RPMI7951 (cell line): ENCODE measurements around the gene ZFR. TPM values are rescaled to one million over a fixed set of nuclear protein-coding genes. Genes with fewer than 3 reads are reported as not detected.
"Not testable (repeated sequence)": the region's sequence is repeated elsewhere in the genome, so short reads cannot be mapped to it uniquely, and the experiment has no call there.

Source experiments
- DNase-seq: peaks from one replicate; pipeline ENCODE4 v3.0.0-alpha.2; 2012; ENCODE audit warnings: low read depth
- total RNA-seq: library from RNA; depleted of rRNA; stranded (reverse); fragments of >200 nt; shearing (Covaris generic); gene quantifications from 2 replicates; pipeline ENCODE4 v1.2.3, GENCODE V29; 2014

Gene ZFR
- total RNA-seq, 1 experiment from 2014 or later: 77.4 TPM

DNA sequence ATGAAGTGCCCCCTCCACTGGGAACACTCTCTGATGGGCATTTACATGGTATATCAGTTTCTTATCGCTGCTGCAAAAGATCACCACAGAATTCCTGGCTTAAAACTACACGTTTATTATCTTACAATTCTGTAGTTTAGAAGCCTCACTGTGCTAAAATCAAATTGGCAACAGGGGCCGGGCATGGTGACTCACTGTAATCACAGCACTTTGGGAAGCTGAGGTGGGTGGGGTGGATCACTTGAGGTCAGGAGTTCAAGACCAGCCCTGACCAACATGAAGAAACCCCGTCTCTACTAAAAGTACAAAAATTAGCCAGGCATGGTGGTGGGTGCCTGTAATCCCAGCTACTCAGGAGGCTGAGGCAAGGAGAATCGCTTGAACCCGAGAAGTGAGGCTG, 7.8 kb upstream of the ZFR start:
- peak; percentile 6 for DNase-seq

DNA sequence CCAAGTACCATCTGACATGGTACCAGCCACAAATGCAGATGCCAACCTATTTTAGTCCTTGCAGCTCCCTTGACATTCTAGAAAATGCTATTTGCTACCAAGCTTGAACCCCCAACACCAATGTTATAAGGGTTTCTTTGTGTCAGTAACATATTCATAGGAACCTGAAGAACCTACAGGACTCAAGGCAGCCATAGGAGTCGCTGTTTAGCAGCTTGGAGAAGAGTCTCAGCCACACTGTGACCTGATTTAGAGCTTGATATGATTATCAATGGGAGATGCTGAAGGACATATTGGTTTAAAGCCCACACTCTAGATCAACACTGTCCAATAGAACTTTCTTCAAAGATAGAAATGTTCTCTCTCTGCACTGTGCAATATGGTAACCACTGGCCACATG, 6.4 kb upstream of the ZFR start:
- peak; percentile 15 for DNase-seq

DNA sequence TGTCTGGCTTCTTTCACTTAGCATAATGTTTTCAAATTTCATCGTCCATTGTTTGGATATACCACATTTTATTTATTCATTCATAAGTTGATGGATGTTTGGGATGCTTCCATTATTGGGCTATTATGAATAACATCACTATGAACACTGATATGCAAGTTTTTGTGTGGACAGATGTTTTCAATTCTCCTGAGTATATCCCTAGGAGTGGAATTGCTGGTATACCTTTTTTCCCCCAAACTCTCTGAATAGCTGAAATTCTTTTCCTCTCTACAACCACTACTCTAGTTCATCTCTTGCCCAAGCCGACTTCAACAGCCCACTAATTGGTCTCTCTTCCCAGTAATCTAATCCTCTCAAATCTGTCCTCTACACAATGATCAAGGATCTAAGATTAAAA, 4.7 kb upstream of the ZFR start:
- DNase-seq: no peak

DNA sequence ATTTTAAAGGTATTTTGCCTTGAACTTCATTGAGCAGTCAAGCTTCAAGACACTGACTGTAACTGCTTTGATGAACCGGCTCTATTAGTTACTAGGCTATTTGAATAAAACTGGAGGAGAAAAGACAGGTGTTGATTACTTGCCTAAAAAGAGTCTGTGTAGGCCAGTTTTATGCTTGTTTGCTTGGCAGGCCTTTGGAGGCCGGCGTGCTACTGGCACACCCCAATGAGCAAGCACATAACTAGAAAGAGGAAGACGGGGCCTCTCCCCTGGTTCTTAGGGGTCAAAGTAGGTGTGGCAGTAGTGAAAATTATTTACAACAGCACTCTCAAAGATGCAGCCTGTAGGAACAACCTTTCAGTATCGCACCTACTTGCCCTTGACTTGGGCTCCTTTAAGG, 2.1 kb upstream of the ZFR start:
- DNase-seq: no peak

DNA sequence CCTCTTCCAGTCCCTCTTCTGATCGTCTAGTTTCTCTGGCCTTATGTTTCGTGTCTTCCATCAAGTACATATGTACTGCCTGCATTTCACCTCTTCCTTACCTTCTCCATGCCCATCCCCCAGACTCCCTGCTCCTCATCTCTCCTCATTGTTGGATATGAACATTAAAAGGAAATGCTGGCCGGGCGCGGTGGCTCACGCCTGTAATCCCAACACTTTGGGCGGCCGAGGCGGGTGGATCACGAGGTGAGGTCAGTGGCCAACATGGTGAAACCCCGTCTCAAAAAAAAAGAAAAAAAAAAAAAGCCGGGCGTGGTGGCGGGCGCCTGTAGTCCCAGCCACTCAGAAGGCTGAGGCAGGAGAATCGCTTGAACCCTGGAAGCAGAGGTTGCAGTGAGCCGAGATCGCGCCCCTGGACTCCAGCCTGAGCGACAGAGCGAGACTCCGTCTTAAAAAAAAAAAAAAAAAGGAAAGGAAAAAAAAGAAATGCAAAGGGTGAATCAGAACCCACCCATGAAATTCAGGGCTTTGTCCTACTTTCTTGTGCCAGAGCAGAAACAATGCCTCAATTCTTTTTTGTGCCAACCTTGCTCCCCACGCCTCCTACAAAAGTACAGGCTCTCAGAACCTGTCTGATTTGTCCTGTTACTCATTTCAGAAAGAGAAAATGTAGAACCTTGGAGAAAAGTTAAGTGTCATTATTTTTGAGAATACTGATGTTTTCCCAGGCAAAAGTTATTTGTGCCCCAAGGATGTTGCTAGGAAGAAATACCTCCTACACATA, 1.5 kb upstream of the ZFR start:
- no peak for DNase-seq

DNA sequence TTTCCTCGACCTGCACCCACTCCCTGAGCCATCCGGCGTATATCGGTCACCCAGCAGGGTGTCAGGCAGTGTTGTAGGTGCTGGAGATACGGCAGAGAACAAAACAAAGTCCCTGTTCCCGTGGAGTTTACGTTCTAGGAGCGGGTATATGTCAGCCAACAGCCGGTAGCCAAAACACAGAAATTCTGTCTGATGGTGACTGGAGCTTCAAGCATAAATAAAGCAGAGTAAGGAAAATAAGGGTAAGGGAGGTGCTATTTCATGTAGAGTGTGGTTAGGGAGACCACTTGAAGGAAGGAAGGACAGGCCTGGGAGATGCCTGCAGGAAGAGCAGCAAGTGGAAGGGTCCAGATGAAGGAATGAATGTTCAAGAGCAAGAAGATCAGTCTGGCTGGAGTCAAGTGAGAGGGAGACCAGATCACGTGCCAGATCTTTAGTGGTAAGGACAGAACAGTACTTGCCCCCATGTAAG, 783 bp upstream of the ZFR start:
- no peak for DNase-seq

DNA sequence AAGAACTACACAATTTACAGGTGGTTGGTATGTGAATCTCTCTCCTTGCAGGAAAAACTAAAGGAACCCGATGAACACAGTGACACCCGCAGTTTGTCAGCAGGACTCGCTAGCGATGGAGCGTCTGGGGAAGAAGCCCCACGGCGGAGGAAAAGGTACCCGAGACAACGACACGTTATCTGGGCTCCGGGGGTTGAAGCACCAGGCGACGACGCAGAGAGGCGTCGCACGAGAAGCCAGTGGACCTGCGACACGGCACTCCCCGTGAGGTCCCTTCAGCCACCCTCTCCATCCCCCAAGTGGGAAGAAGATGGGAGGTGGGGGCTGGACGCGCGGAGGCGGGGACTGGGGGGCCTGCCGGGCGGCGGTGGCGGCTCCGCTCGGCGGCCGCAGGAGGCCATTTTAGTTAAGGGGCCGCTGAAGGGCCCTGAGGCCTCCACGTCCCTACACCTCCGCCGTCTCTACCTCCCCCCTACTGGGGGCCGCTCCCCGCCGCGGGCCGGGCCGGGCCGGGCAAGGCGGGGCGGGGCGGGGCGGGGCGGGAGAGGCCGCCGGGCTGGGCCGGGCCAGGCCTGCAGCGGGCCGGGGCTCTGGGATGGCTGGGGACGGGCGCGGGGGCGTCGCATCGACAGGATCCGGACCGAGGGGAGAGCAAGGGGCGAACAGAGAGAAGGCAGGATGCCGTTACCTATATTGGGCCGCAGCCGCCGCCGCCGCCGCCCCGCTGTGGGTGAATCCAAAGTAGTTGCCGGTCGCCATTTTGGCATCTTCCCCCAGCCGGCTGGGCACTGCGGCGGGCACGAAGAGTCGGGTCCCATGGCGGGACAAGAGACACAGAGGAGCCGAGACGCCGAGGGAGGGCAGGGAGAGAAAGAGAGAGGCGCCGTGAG, 754 bp downstream of the ZFR start:
- peak; percentile 39 for DNase-seq

DNA sequence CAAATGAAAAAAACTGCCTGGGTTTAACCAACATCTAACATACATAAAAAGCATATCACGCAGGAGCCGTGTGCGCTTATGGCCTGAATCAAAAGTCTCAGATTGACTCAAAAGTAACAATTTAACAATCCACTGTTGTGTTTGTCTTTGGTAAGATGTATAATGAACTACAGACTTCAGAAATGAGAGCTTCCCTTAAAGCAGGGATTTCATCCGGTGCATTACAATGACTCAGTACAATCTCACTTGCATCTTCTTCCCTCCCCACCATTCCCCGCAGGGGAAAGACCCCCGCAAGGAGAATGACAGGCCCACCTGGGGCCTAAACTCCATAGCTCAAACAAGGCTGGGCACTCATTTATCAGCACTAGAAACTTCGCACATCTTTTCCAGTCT, 1.4 kb downstream of the ZFR start:
- DNase-seq: peak; percentile 29

DNA sequence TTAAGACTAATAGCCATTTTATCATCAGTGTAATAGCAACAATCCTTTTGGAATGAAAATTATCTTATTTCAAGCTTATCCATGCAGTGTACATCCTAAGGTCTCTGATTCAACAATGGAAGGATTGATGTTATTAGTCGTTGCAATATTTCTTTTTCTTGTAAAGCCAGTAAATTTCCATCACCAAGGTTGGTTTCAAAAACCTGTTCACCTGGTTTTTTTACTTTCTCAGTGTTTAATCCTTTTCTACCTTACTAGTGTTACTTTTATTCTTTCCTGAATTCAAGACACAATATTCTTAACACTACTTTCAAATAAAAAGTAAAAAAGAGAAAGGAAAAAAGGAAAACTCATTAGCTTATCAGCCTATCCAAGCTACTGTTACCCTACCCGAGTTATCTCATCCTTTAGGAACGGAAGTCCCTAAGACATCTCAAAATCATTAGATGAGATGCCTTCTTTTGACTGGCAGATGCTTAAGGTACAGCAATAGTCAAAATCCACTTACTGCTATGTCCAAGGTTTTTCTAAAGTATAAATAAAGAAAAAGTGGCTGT, 5.4 kb downstream of the ZFR start:
- no peak for DNase-seq

DNA sequence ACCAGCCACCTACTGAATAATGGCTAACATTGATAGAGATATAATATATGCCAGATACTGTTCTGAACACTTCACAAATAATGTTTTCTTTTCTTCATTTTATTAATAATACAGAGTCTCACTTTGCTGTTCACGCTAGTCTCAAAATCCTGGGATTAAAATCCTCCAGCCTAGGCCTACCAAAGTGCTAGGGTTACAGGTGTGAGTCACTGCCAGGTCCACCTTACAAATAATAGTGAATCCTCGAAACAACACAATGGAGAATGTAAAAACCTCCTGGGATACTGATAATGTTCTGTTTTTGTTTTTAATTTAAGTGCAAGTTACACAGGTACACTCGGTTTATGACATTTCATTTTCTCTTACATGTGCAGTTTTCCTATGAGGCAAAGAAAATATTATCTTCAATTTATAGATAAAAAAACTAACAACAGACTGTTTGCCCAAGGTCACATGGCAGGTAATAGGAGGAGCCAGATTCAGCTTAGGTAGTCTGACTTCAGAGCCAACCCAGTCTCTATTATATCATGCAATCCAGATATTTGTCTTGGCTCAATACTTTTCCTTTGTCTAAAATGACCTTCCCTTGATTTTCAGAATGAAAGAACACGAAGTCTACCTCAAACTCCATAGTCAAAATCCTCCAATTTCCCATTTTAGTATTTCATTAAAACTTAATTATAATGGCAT, 7.8 kb downstream of the ZFR start:
- no peak for DNase-seq

DNA sequence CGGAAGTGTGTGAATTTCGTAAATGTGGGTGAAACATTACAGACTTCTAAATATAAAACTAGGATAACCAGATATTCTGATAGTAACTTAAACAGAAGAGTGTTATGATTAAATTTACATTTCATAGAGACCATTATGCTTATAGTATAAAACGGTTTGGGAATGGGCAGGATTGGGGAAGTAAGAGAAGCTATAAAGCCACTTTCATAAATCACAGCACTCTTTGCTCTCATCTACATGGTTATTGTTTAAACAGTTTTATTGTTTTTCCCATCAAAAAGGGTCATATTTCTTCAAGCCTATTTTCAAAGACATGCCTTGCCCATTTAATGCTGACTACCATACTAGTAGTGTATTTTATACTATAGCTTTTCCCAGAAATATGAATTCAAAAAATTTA, 9.2 kb downstream of the ZFR start:
- DNase-seq: no peak

DNA sequence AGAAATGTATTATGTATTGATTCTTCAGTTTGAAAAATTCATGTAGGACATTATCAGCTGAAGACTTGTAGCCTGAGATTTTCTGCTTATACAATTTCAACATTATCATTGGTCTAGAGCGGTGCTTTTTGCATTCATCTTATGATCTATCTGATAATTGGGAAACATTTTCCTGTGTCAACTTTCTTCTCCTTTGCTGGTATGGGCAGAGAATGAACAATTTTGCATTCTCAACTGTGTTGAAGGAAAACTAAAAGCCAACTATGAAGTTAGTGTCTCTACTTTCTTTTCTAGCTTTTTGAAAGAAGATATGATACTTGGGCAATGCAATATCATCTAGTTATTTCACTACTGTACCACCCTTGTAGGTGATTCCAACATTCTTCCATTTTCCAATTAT, 10.3 kb downstream of the ZFR start:
- no peak for DNase-seq

DNA sequence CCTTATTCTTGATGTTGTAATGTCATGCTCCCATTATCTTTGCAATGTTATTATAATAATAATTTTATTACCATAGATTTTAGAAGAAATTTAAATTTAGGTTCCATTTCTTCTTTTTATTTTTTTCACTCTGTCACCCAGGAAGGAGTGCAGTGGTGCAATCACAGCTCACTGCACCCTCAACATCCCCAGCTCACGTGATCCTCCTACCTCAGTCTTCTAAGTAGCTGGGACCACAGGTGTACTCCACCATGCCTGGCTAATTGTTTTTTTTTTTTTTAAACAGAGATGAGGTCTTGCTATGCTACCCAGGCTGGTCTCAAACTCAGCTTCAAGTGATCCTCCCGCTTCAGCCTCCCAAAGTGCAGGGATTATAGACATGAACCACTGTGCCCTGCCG, 11.9 kb downstream of the ZFR start:
- no peak for DNase-seq

DNA sequence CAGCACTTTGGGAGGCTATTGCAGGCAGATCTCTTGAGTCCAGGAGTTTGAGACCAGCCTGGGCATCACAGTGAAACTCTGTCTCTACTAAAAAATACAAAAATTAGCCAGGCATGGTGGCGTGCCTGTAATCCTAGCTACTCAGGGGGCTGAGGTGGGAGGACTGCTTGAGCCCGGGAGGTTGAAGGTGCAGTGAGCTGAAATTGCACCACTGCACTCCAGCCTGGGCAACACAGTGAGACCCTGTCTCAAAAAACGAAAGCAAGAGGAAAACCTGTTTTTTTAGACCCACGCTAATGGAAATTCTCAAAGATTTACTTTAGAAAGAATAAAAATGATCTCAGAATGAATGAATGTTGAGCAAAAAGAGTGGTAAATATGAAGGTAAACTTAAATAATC, 13.7 kb downstream of the ZFR start:
- DNase-seq: not testable (repeated sequence)

DNA sequence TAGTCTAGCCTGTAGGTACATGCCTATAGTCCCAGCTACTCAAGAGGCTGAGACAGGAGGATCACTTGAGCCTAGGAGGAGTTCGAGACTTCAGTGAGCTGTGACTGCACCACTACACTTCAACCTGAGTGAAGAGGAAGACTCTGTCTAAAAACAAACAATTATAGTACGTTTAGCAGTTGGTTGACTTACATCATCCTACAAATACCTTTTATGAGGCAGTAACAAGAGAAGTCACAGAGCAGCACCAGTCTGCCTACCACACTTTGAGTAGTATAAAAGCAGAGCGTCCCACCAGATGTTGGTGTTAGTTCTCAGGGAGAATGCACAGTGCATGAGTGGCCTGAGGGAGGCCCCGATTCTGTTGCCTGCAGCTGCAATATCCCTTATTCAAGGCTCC, 16.1 kb downstream of the ZFR start:
- DNase-seq: no peak

DNA sequence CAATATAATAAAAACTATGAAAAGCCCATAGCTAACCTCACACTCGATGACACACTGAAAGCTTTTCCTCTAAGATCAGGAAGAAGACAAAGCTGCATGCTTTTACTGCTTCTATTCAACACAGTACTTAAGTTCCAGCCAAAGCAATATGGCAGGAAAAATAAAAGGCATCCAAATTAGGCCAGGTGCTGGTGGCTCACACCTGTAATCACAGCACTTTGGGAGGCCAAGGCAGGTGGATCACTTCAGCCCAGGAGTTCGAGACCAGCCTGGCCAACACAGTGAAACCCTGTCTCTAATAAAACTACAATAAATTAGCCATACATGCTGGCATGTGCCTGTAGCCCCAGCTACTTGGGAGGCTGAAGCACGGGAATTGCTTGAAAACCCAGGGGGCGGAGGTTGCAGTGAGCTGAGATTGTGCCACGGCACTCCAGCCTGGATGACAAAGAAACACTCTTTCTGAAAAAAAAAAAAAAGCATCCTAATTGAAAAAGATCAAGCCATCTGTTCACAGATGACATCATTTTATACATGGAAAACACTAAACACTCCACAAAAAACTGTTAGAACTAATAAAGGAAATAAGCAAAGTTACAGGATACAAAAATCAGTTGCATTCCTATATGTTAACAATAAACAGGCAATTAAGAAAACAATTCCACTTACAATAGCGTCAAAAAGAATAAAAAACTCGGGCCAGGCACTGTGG, 17.9 kb downstream of the ZFR start:
- DNase-seq: no peak

DNA sequence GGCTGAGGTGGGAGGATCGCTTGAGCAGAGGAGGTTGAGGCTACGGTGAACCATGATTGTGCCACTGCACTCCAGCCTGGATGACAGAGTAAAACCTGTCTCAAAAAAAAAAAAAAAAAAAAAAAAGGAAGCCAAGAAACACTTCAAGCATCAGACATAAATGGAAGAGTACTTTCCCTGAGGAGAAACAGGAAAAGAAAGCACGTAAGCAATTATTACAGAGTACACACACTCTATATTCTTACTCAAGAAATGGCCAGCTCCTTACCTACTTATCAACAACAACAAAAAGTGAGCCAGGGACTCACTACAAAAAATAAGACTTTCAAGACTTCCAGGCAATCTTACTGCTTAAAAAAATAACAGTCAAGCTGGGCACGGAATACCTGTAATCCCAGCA, 21.8 kb downstream of the ZFR start:
- no peak for DNase-seq

DNA sequence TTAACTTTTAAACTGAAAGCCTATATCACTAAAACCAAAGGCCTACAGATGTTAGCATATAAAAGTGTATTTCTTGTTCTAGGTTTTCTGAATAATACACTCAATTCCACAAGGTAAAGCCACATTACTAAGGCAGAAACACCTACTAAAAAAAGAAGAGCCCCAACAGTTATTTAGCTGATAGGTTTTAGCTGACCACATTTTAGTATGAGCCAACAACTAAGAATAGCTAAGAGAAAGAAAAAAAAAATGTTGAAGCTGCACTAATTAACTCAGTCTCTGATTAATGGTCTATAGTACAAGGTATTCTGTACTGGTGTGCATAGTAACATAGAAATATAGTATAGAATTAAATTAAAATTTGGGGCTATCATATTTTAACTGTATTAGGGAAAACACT, 23.5 kb downstream of the ZFR start:
- no peak for DNase-seq

DNA sequence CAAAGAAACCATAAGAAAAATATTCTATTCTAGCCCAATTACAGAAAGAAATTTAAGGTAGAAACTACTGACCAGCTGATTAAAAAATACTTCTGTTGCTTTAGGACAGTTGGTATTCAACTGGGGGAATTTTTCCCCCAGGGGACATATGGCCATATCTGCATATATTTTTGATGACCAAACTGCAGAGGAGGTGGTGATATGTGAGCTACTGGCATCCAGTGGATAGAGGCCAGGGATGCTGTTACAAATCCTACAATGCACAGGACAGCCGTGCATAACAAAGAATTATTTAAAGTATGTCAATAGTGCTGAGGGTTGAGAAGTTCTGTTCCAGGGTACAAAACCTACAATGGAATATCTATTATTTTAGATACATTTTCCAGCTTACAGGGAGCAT, 24.0 kb downstream of the ZFR start:
- peak; percentile 14 for DNase-seq

DNA sequence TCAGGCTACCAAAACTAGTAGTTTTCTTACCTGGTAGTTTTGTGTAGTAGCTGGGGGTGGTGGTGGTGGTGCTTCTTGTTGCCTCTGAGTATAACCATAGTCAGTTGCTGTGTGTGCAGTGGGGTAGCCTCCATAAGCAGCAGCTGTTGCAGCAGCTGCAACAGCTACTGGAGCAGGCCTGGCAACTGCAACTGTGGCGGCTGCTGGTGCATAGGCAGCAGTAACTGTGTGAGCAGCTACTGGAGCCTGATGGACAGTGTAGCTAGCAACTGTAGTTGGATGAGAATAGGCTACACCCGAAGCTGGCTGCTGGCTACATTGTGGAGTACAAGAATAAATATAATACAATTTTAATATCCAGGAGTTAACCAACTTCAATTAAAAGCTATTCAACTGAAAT, 24.7 kb downstream of the ZFR start:
- no peak for DNase-seq

DNA sequence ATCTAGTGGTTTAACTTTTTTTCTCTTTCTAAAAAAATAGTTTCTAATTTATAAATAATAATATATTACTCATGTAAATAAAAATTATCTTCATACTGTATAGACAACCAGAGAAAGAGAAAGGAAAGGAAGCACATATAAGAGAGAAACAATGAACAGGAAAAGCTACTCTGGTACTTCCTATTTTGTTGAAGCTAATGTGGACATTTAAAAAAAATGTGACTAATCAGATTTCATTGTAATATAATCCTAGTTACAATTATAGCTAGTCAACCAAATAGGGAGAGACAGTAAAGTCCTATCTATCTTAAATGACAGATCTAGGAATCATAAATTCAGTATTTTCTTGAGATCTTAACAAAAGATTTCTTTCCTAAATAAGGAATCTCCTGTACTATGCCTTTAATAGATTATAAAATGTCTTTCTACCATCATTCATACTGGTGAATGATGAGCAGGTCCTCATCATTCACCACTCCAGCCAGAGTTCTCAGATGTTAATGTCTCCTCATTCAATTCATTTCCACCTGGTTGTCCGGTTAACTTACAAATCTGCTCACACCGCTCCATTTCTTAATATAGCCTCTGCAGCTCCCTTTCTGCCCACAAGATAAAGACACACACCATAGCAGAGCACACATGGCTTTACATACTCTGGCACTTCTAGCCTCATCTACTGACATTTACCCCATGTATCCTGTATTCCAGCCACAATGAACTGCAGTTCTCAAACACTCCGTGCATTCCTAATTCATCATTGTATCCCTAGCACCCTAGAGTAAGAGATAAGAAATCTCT, 30.9 kb downstream of the ZFR start:
- no peak for DNase-seq
